ENCODE results near the gene ZDHHC5. TPM values are rescaled to one million over a fixed set of nuclear protein-coding genes. Genes with fewer than 3 reads are reported as not detected.

The ZDHHC5 gene
- total RNA-seq, 1 donor from 2014 or later: 30.3 TPM

GRCh38 chr11:57641011-57641807, 26.7 kb upstream of the ZDHHC5 start:
- FAIRE-seq (no peak), DNase-seq (ENCODE audit: low read depth) (peak; percentile 60)
- TF ChIP-seq, protein P1, sequence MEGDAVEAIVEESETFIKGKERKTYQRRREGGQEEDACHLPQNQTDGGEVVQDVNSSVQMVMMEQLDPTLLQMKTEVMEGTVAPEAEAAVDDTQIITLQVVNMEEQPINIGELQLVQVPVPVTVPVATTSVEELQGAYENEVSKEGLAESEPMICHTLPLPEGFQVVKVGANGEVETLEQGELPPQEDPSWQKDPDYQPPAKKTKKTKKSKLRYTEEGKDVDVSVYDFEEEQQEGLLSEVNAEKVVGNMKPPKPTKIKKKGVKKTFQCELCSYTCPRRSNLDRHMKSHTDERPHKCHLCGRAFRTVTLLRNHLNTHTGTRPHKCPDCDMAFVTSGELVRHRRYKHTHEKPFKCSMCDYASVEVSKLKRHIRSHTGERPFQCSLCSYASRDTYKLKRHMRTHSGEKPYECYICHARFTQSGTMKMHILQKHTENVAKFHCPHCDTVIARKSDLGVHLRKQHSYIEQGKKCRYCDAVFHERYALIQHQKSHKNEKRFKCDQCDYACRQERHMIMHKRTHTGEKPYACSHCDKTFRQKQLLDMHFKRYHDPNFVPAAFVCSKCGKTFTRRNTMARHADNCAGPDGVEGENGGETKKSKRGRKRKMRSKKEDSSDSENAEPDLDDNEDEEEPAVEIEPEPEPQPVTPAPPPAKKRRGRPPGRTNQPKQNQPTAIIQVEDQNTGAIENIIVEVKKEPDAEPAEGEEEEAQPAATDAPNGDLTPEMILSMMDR (IDR thresholded peaks at IDR 0.05; ENCODE audit: insufficient read depth, low read length, severe bottlenecking): peak; percentile 65
- Histone ChIP-seq H3K4me3 (ENCODE audit: low read depth, low read length) (no peak overlapping the region), H3K27me3 (ENCODE audit: control insufficient read depth, insufficient read depth, low read length) (no peaks in the 10 kb centered on the region), H3K36me3 (ENCODE audit: control insufficient read depth, insufficient read depth, low read length) (no peaks in the 10 kb centered on the region)

GRCh38 chr11:57643802-57644201, 24.1 kb upstream of the ZDHHC5 start:
- TF ChIP-seq, protein P1 (IDR thresholded peaks at IDR 0.05; ENCODE audit: insufficient read depth, low read length, severe bottlenecking): no peak
- Histone ChIP-seq H3K4me3 (ENCODE audit: low read depth, low read length) (no peak overlapping the region), H3K36me3 (ENCODE audit: control insufficient read depth, insufficient read depth, low read length) (no peaks in the 10 kb centered on the region), H3K27me3 (ENCODE audit: control insufficient read depth, insufficient read depth, low read length) (peaks cover 15% of the 10 kb centered on the region)
- DNase-seq (ENCODE audit: low read depth) (no peak), FAIRE-seq (no peak)

- Histone ChIP-seq H3K27me3 (ENCODE audit: control insufficient read depth, insufficient read depth, low read length) (peaks cover 19% of the 10 kb centered on the region), H3K36me3 (ENCODE audit: control insufficient read depth, insufficient read depth, low read length) (no peaks in the 10 kb centered on the region), H3K4me3 (ENCODE audit: low read depth, low read length) (no peak overlapping the region)
- FAIRE-seq: no peak
- DNase-seq (ENCODE audit: low read depth): peak; percentile 56
- TF ChIP-seq, protein P1 (IDR thresholded peaks at IDR 0.05; ENCODE audit: insufficient read depth, low read length, severe bottlenecking): peak; percentile 88
Measured at GRCh38 chr11:57644748-57645688, 22.9 kb upstream of the ZDHHC5 start.

DNA sequence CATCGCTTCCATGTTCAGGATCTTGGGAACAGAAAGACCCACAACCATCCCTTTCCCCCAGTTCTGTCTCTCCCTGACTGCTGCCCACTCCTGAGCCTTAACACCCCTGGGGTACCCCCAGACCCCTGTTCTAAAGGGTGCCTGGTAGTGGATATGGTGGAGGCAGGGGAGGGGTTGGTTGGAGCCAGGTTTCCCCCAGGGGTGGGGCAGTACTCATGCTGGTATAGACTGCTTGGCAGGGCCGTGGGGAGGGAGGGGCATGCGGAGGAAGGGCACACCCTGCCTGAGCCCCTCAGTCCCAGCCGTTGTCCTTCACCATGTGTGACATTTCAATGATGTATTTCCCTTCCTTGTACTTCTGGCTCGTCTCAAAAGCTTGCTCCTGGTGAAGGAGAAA, 22.2 kb upstream of the ZDHHC5 start:
- Histone ChIP-seq H3K27me3 (ENCODE audit: control insufficient read depth, insufficient read depth, low read length) (peaks cover 19% of the 10 kb centered on the region), H3K4me3 (ENCODE audit: low read depth, low read length) (no peak overlapping the region), H3K36me3 (ENCODE audit: control insufficient read depth, insufficient read depth, low read length) (no peaks in the 10 kb centered on the region)
- TF ChIP-seq, protein P1 (IDR thresholded peaks at IDR 0.05; ENCODE audit: insufficient read depth, low read length, severe bottlenecking): no peak
- no peak for DNase-seq (ENCODE audit: low read depth)
- no peak for FAIRE-seq

- TF ChIP-seq, protein P1 (IDR thresholded peaks at IDR 0.05; ENCODE audit: insufficient read depth, low read length, severe bottlenecking): no peak
- FAIRE-seq (no peak), DNase-seq (ENCODE audit: low read depth) (no peak)
- Histone ChIP-seq H3K36me3 (ENCODE audit: control insufficient read depth, insufficient read depth, low read length) (no peaks in the 10 kb centered on the region), H3K4me3 (ENCODE audit: low read depth, low read length) (no peak overlapping the region), H3K27me3 (ENCODE audit: control insufficient read depth, insufficient read depth, low read length) (peaks cover 19% of the 10 kb centered on the region)
Measured at GRCh38 chr11:57646194-57646798, 21.6 kb upstream of the ZDHHC5 start.
